Peyer's patch (tissue), 4 donors: ENCODE data around the gene MAPT. TPM values are rescaled to one million over a fixed set of nuclear protein-coding genes. Genes with fewer than 3 reads are reported as not detected.
"Not testable (repeated sequence)": the region's sequence is repeated elsewhere in the genome, so short reads cannot be mapped to it uniquely, and the experiment has no call there.

ENCODE experiments used
- DNase-seq, 3 donors: peaks; one replicate each; pipeline ENCODE4 v3.0.0-alpha.2; 2017 to 2019
- H3K27ac ChIP-seq, 4 donors: fragments of 200-600 bp; sonication (generic); one replicate each; pipeline ENCODE4 v1.5.1; 2016 to 2019
- H3K27me3 ChIP-seq, 2 donors: fragments of 200-600 bp; sonication (generic); one replicate each; pipeline ENCODE4 v1.5.1; 2019
- H3K36me3 ChIP-seq, 3 donors: fragments of 200-600 bp; sonication (generic); one replicate each; pipeline ENCODE4 v1.5.1; 2016 to 2019
- H3K4me1 ChIP-seq, 4 donors: fragments of 200-600 bp; sonication (generic); one replicate each; pipeline ENCODE4 v1.5.1; 2016 to 2019
- H3K4me3 ChIP-seq, 4 donors: fragments of 200-600 bp; sonication (generic); 1 replicate in 3 of 4; 2 replicates in 1 of 4; pipeline ENCODE4 v1.5.1; 2016 to 2019; ENCODE audit warnings: mild to moderate bottlenecking in 1 of 4
- H3K9me3 ChIP-seq, 4 donors: fragments of 200-600 bp; sonication (generic); one replicate each; pipeline ENCODE4 v1.5.1; 2016 to 2019; ENCODE audit warnings: mild to moderate bottlenecking in 1 of 4
- POLR2A ChIP-seq, 2 donors: fragments of 450-650 bp; IDR thresholded peaks; one replicate each; pipeline ENCODE4 v1.5.1; 2017; ENCODE audit warnings: antibody characterized with exemption in 2 of 2, mild to moderate bottlenecking in 2 of 2, moderate library complexity in 2 of 2
- total RNA-seq, 4 donors: library from RNA; depleted of rRNA; stranded (reverse); fragments of >200 nt; gene quantifications; one replicate each; pipeline ENCODE4 v1.1.0, GENCODE V29; 2016
- TF ChIP-seq, protein P1 (sequence below), 6 experiments: fragments of 450-650 bp in 4 of 6; fragments of 200-600 bp in 2 of 6; sonication (generic) in 1 of 6; IDR thresholded peaks; one replicate each; pipeline ENCODE4 v1.5.1; 2017 to 2019; ENCODE audit warnings: antibody characterized with exemption in 6 of 6, mild to moderate bottlenecking in 3 of 6, moderate library complexity in 1 of 6

MAPT gene
- total RNA-seq, 4 donors from 2014 or later: 0.35 to 1.6 (median 0.94) TPM; not detected in 1

DNA sequence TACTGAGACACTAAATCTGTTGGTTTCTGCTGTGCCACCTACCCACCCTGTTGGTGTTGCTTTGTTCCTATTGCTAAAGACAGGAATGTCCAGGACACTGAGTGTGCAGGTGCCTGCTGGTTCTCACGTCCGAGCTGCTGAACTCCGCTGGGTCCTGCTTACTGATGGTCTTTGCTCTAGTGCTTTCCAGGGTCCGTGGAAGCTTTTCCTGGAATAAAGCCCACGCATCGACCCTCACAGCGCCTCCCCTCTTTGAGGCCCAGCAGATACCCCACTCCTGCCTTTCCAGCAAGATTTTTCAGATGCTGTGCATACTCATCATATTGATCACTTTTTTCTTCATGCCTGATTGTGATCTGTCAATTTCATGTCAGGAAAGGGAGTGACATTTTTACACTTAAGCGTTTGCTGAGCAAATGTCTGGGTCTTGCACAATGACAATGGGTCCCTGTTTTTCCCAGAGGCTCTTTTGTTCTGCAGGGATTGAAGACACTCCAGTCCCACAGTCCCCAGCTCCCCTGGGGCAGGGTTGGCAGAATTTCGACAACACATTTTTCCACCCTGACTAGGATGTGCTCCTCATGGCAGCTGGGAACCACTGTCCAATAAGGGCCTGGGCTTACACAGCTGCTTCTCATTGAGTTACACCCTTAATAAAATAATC lies 119.3 kb downstream of the MAPT start:
- Histone ChIP-seq H3K9me3 (no peaks in the 10 kb centered on the region), H3K27me3 (no peaks in the 10 kb centered on the region), H3K36me3 (no peaks in the 10 kb centered on the region), H3K4me1 (no peaks in the 10 kb centered on the region), H3K4me3 (no peak overlapping the region), H3K27ac (no peak overlapping the region)
- TF ChIP-seq POLR2A (IDR thresholded peaks at IDR 0.05): no peak
- TF ChIP-seq, protein P1, sequence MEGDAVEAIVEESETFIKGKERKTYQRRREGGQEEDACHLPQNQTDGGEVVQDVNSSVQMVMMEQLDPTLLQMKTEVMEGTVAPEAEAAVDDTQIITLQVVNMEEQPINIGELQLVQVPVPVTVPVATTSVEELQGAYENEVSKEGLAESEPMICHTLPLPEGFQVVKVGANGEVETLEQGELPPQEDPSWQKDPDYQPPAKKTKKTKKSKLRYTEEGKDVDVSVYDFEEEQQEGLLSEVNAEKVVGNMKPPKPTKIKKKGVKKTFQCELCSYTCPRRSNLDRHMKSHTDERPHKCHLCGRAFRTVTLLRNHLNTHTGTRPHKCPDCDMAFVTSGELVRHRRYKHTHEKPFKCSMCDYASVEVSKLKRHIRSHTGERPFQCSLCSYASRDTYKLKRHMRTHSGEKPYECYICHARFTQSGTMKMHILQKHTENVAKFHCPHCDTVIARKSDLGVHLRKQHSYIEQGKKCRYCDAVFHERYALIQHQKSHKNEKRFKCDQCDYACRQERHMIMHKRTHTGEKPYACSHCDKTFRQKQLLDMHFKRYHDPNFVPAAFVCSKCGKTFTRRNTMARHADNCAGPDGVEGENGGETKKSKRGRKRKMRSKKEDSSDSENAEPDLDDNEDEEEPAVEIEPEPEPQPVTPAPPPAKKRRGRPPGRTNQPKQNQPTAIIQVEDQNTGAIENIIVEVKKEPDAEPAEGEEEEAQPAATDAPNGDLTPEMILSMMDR (IDR thresholded peaks at IDR 0.05): no peak
- peak in 1 of 3 donors; percentile 4 for DNase-seq

DNA sequence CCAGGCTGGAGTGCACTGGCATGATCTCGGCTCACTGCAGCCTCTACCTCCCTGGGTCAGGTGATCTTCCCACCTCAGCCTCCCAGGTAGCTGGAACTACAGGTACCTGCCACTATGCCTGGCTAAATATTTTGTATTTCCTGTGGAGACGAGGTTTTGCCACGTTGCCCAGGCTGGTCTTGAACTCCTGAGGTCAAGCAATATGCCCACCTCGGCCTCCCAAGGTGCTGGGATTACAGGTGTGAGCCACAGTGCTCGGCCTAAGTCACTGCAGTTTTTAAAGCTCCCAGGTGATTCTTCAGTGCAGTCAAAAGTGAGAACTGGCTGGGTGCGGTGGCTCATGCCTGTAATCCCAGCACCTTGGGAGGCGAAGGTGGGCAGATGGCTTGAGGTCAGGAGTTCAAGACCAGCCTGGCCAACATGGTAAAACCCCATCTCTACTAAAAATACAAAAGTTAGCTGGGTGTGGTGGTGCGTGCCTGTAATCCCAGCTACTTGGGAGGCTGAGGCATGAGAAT lies 125.1 kb downstream of the MAPT start:
- peaks cover 0 to 16% (median 0%) of the 10 kb centered on the region in 4 donors for H3K4me1 ChIP-seq
- peak overlapping the region in 2 of 4 donors; percentile 66 to 75 for H3K27ac ChIP-seq
- H3K27me3 ChIP-seq, H3K4me3 ChIP-seq, DNase-seq, H3K36me3 ChIP-seq, H3K9me3 ChIP-seq: not testable (repeated sequence)

DNA sequence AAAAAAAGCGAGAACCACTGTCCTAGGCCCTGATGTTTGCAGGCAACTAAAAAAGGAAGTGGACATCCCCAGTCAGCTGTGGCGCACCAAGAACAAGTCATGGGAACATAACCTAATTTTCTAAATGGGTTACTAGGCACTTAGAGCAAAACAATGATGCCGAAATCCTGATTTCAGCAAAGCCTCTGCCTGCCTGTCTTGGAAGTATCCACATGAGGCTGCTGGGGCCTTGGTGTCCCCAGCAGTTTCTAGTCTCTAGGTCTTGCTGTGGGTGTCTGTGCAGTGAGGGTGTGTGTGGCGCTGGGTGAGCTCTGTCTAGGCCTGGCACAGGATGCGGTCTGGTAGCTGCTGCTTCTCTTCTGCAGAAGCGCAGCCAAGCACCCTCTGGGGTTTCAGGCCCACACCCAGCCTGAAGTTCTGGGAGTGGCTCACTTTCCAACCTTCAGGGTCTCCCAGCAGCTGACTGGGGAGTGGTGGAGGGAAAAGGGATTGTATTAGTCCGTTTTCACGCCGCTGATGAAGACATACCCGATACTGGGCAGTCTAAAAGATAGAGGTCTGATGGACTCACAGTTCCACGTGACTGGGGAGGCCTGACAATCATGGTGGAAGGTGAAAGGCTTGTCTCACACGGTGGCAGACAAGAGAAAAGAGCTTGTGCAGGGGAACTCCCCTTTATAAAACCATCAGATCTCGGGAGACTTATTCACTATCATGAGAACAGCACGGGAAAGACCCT lies 125.8 kb downstream of the MAPT start:
- peak in 2 of 3 donors; percentile 76 to 79 for DNase-seq
- TF ChIP-seq, protein P1 (IDR thresholded peaks at IDR 0.05): no peak
- no peaks in the 10 kb centered on the region for H3K36me3 ChIP-seq
- H3K27ac ChIP-seq: peak overlapping the region in 3 of 4 donors; percentile 14 to 75 (median 66)
- H3K4me1 ChIP-seq: peaks cover 0 to 16% (median 0%) of the 10 kb centered on the region in 4 donors
- no peak overlapping the region for H3K4me3 ChIP-seq
- H3K9me3 ChIP-seq: no peaks in the 10 kb centered on the region
- H3K27me3 ChIP-seq: no peaks in the 10 kb centered on the region

DNA sequence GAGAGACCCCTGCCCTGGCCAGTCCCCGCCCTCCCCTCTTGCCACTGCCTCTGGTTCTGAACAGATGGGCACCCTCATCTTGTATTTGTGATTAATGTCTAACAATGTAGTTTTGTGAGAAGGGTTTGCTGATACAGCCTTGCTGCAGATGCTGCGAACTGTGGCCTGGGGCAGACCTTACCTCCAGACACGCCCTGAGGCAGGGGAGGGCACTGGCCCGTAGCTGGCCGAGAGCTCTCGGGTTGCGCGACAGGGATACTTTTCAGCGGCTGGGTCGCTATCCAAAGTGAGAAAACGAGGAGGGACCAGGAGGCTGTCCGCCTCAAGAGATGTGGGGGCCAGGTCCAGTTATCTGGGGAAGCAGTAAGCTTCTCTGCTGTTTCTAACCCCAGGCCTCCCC lies 126.6 kb downstream of the MAPT start:
- Histone ChIP-seq H3K27me3 (no peaks in the 10 kb centered on the region), H3K4me1 (peaks cover 0 to 16% (median 0%) of the 10 kb centered on the region in 4 donors), H3K27ac (peak overlapping the region in 2 of 4 donors; percentile 66 to 75), H3K36me3 (no peaks in the 10 kb centered on the region), H3K4me3 (no peak overlapping the region), H3K9me3 (no peaks in the 10 kb centered on the region)
- no peak for DNase-seq
- TF ChIP-seq POLR2A (IDR thresholded peaks at IDR 0.05): no peak
- TF ChIP-seq, protein P1 (IDR thresholded peaks at IDR 0.05): no peak

DNA sequence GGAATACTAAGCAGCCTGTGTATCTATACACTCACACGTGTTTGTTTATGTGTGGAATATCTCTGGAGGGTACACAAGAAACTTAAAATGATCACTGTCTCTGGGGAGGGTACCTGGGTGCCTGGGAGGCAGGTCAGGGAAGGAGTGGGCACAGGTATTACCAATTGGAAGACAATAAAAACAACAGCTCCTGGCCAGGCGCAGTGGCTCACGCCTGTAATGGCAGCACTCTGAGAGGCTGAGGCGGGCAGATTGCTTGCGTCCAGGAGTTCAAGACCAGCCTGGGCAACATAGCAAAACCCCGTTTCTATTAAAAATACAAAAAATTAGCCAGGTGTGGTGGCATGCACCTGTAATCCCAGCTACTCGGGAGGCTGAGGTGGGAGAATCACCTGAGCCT lies 129.0 kb downstream of the MAPT start:
- not testable (repeated sequence) for H3K4me3 ChIP-seq, H3K27ac ChIP-seq, DNase-seq, H3K9me3 ChIP-seq, H3K27me3 ChIP-seq
- H3K36me3 ChIP-seq: peaks cover 0 to 22% (median 0%) of the 10 kb centered on the region in 3 donors
- H3K4me1 ChIP-seq: peaks cover 0 to 16% (median 0%) of the 10 kb centered on the region in 4 donors

DNA sequence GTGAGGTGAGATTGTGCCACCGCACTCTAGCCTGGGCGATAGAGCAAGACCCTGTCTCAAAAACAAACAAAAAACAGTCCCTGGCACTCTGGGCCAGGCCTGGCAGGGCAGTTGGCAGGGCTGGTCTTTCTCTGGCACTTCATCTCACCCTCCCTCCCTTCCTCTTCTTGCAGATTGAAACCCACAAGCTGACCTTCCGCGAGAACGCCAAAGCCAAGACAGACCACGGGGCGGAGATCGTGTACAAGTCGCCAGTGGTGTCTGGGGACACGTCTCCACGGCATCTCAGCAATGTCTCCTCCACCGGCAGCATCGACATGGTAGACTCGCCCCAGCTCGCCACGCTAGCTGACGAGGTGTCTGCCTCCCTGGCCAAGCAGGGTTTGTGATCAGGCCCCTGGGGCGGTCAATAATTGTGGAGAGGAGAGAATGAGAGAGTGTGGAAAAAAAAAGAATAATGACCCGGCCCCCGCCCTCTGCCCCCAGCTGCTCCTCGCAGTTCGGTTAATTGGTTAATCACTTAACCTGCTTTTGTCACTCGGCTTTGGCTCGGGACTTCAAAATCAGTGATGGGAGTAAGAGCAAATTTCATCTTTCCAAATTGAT lies 129.5 kb downstream of the MAPT start:
- no peak overlapping the region for H3K27ac ChIP-seq
- H3K4me3 ChIP-seq: no peak overlapping the region
- peaks cover 0 to 16% (median 0%) of the 10 kb centered on the region in 4 donors for H3K4me1 ChIP-seq
- peaks cover 0 to 26% (median 0%) of the 10 kb centered on the region in 3 donors for H3K36me3 ChIP-seq
- TF ChIP-seq, protein P1 (IDR thresholded peaks at IDR 0.05): no peak
- no peak for TF ChIP-seq POLR2A (IDR thresholded peaks at IDR 0.05)
- no peak for DNase-seq
- no peaks in the 10 kb centered on the region for H3K9me3 ChIP-seq
- no peaks in the 10 kb centered on the region for H3K27me3 ChIP-seq
